Kidney capillary endothelial cell (primary cell): ENCODE measurements around the gene SEMA7A.

Experiments
- DNase-seq: peaks from one replicate; pipeline ENCODE4 v3.0.0-alpha.2; 2018; ENCODE audit warnings: low spot score

Gene SEMA7A

DNA sequence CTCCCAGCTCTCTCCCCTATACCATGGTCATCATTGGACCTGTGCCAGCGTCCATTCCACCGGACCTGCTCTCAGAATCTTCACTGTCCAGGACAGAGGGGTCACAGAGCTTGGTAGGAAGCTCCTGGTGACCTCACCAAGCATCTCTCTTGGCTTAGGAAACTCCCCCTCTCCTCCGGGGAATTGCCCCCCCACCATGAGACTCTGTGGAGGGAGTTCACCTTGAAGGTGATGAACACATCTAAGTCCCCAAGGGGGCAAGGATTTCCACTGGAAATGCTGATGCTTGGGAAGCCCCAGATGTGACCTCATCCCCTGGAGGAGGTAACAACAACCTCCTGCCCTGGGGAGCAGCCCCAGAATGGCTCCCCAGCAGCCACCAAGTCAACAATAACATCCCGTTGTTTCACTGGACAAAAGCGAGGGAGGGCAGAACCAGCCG is 3.2 kb downstream of the SEMA7A start:
- no peak for DNase-seq

DNA sequence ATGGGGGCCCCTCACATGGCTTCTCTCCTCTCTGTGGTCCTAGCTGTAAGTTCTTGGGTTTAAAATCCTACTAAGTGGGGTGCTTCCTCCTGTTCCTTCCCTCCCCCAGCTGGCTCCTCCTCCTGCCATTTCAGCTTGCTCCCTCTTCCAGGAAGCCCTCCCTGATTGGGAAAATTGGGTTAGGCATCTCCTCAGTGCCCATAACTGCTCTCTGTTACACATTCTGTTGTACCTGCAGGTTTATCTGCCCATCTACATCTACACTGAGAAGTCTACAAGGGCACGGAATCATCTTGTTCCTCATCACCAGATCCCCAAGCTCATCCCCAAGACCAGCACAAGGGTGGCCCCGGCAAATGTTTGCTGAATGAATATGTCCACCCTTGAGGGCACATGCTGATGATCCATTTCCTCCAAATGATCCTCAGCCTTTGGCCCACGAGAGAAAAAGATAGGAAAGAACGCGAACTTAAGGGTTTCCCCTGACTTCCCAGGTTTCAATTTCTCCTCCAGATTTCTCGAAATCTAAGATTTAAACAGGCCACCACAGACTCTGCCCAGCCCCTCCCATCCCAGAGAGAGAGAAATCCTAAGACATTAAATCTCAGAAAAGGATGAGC is 3.9 kb downstream of the SEMA7A start:
- no peak for DNase-seq

GRCh38 chr15:74428970-74429780 is 4.6 kb downstream of the SEMA7A start:
- no peak for DNase-seq

- DNase-seq = no peak
These were observed 5.3 kb downstream of the SEMA7A start for GRCh38 chr15:74428442-74428787.

DNA sequence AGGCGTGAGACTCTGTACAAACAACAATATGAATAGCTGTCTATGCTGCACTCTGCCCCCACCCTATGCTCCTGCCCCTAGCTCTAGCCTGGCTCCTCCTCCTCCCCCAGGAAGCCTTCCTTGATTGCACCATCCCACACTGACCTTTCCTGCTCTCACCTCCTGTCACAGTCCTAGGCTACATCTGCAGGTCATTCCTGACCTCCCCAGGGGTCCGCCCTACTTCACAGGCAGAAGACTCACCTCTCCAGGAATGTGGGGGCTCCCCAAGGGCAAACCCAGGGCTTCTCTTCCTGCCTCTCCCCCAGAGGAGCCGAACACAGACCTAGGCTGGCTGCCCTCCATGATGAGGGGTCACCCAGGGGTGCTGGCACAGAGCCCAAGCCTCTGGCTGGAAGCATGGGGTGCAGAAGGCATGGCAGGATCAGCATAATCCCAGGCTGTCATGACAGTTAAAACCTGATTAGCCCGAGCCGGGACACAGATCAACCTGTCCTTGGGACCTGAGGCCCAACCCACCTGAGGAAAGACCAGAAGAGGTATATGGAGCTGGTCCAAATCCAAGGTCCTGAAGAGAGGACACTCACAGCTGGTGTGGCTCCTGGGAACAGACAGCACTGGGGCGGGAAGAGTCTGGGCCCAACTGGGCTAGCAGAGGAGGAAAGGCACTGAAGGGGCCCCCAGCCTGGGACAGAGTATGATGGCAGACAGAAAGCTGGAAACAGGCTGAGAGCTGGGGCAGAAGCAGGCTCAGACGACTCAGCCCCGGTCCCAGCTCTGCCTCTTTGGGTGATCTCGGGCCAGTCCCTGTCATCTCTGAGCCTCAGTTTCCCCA is 5.9 kb downstream of the SEMA7A start:
- DNase-seq = no peak

GRCh38 chr15:74426404-74427281 is 7.1 kb downstream of the SEMA7A start:
- DNase-seq = no peak

- no peak for DNase-seq
These were observed 8.1 kb downstream of the SEMA7A start for GRCh38 chr15:74425630-74426029.

- DNase-seq = no peak
These were observed 8.7 kb downstream of the SEMA7A start for GRCh38 chr15:74424901-74425528.

DNA sequence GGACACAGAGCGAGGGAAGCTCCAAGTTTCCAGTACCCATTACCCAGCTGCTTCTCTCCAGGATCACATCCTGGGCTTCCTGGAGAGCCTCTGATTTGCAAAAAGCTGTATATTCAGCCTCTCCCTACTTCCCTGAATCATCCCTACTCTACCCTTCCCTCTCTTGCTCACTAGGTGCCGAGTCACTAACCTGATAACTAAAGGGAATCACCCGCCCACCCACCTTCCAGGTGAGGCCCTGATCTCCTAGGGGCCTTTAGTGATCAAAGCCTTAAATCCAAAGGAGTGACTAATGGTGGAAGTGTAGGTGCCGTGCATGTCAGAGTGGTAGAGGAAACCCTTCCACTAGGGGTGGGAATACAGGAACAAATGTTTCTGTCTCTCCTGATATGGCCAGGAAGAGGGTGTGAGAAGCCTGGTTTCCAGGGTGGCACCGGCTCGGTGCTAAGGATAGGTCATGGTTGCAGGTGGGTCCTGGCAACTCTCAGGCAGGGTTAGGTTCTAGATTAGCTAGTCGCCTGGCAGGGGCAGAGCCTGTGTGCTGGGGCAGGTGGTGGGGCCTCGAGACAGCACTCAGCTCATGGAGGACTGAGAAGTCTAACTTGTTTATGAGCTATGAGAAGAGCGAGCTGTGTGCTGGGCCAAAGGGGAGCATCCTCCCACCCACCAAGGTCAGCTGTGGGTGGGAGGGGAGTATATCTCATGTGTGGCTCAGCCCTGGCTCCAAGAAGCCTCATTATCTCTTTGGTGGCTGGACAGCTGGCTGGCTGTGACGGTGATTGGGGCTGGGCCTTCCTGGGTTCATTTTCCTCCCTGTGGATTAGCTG is 10.1 kb downstream of the SEMA7A start:
- no peak for DNase-seq

DNA sequence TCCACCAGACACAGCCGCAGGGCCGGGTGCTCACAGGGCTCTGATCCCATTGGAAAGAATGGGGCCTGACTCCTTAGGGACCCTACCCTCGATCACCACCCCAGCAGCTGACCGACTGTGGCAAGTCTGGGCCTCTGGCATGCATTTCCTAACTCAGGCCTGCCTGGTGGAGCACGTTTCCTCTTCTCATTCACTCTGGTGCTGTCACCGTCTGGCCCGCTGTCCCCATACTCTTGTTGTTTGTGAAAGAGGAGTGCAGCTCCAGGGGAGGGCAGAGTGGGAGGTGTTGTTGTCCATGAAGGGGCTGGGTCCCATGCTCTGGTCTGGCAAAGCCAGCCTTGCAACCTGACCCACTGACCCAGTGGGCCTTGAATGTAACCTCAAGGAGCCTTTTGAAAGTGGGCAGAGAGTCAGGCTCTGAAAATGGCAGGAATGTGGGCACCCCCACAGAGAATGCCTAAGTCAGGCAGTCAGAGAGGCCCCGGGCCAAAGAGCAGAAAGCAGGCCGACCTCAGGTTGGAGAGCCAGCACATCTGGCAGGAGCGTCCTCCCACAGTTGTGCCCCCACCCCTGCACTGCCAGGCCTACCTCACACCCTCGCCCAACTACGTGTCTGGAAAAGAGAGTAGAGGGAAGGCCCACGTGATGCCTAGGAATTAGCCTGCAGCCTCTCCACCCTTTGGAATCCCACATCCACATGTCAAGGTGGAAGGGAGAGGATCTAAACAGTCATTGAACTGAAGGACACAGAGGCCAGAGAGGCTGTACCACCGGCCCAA is 10.9 kb downstream of the SEMA7A start:
- DNase-seq = no peak

- DNase-seq = no peak
These were observed 11.5 kb downstream of the SEMA7A start for GRCh38 chr15:74422265-74422651.

DNA sequence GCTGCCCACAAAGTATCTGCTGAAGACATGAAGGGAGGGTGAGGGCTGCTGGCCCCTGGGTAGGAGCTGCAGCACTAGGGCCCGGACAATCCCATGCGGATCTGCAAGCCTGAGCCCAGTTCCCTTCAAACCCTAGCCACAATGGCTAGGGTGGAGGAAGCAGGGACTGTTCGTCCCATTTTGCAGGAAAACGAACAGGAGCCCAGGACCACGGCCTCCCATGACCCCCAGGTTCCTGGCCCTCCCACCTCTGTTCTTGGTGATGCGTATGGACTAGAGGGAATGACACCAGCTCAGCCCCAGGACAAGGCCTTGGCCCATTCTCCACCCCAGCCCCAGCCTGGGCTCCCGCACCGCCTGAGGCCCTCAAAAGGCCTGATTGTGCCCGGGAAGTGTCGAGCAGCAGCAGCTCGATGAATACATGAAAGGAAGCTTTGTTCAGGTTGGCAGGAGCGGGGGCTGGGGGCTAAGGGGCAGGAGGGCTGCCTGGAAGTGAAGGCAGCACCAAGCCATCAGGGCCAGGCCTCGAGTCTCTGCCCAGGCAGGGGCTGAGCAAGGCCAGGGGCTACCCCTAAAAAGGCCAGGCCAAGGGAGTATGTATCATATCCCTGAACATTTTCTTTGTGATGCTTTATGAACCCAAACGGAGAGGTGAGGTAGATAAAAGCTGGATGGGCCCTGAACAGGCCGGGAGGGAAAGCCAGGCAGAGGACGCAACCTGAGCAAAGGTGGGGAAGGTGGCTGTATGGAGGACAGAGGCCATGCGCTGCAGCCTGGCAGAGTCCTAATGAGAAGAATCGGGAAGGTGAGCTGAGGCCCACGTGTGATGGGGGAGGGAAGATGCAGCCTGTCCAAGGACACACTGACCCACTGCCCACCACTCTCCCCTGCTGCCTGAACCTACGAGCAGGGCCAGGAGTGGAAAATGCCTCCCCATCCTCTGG is 12.2 kb downstream of the SEMA7A start:
- DNase-seq = no peak

DNA sequence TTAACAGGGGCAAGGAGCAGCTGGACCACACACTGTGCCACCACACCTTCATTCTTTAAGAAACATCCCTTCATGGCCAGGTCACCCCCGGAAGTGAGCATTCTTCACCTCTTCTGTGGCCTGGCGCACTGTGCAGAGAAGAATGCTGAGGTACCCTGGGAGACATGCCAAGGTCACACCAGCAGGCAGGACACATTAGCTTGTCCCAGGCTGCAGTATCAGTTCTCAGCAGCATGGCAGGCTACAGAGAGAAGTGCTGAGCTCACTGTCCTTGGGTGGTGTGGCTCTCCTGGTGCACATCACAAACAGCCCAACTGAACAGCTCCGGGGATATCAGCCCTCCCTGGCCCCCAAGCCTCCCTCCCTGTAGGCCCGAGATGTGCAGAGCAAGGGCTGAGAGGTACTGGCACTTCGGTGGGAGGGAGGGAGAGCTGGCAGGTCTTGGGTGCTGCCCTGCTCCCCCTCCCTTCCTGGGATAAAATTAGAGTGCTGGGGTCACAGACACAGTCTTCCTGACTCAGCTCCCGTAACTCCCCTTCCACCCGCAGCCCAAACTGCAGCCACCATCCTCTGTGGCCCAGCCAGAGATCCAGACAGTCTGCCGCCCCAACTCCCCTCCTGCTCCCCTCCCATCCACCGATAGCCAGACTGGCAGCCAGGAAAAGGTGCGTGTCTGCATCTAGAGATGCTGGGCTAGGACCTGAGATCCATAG is 13.4 kb downstream of the SEMA7A start:
- no peak for DNase-seq

- DNase-seq = no peak
These were observed 14.3 kb downstream of the SEMA7A start for GRCh38 chr15:74419432-74419831.

DNA sequence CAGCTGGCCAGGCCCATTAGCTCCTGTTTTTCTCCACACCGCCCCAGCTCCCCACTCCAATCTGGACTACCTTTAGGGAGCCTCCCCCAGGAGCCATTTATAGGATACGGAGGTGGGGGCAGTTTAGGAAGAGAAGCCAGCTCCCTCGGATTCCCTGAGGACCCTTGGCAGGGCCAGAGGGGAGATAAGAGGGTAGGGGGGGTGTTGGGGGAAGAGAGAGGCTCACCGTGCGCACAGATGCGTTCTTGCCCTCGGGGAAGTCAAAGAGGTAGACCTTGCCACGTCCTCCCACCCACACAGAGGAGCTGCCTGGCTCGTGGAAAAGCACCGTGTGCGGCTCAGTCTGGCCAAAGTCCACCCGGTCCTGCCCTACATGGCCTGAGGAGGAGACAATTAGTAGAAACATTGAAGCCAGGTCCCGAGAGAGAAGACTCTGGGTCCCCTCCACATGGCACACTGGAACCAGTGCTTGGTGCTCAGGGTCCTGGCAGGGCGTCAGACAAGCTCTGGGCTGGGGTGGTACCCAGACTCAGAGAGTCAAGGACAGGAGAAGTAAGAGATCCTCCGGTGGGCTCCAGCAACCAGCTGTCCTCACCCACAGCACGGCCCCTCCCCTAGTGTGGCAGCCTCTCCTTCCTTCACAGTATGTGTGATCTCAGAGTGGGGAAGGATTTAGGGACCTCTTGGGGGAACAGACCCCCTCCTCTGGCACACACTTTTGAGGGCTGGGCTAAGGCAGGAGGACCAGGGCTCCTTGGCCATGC is 15.0 kb downstream of the SEMA7A start:
- no peak for DNase-seq

- DNase-seq = no peak
These were observed 16.1 kb downstream of the SEMA7A start for GRCh38 chr15:74417670-74418069.

- peak; percentile 46 for DNase-seq
These were observed 16.5 kb downstream of the SEMA7A start for GRCh38 chr15:74417225-74417624.
